ENCODE measurements around the gene HOXC6.

HOXC6 gene

GRCh38 chr12:54047964-54048303, 19.7 kb downstream of the HOXC6 start:
- Histone ChIP-seq H3K4me1 (ENCODE audit: control insufficient read depth in 5 of 5, insufficient read depth in 5 of 5, low read length in 5 of 5) (peaks cover 2 to 27% (median 26%) of the 10 kb centered on the region in 5 donors), H3K27ac (ENCODE audit: low read depth, low read length) (no peak overlapping the region), H3K27me3 (ENCODE audit: control insufficient read depth in 5 of 5, insufficient read depth in 4 of 5, low read length in 5 of 5) (peaks cover 0 to 38% (median 17%) of the 10 kb centered on the region in 5 donors), H3K9ac (ENCODE audit: low read length in 5 of 5) (no peak overlapping the region), H3K9me3 (ENCODE audit: control insufficient read depth in 5 of 5, low read length in 5 of 5) (no peaks in the 10 kb centered on the region), H3K4me3 (ENCODE audit: low read depth in 1 of 5, low read length in 5 of 5) (no peak overlapping the region), H3K36me3 (ENCODE audit: control insufficient read depth in 5 of 5, insufficient read depth in 5 of 5, low read length in 5 of 5) (no peaks in the 10 kb centered on the region)

DNA sequence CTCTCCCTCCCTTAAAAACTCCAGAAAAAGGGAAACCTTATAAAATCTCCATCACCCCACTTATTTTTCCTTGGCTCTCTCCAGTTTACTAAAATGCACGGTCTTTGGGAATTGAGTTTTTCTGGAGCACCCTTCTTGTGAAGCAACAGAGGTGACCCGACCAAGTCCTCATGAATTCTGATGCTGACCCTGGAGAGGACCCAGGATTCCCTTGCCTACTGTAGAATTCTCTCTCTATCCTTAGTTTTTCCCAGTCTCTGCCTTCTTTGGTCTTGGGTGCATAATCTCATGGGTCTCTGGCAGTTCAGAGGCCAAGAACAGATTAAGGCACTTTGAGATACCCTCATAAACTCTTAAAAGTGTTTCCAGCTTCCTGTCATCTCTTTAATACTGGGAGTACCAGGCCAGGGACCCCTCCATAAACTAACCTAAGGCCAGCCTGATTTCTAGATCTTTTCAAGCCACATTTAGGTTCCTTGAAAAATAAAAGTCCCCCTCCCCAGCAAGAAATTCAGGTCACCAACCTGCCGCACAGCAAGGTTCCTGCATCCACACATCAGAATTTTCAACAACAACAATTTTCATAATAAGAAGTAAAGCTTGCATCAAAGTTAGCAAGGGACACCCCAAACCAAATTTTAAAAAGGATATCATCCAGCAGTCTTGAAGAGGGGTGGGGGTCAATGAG, 20.3 kb downstream of the HOXC6 start:
- Histone ChIP-seq H3K9ac (ENCODE audit: low read length in 5 of 5) (no peak overlapping the region), H3K4me3 (ENCODE audit: low read depth in 1 of 5, low read length in 5 of 5) (no peak overlapping the region), H3K9me3 (ENCODE audit: control insufficient read depth in 5 of 5, low read length in 5 of 5) (no peaks in the 10 kb centered on the region), H3K36me3 (ENCODE audit: control insufficient read depth in 5 of 5, insufficient read depth in 5 of 5, low read length in 5 of 5) (no peaks in the 10 kb centered on the region), H3K27ac (ENCODE audit: low read depth, low read length) (no peak overlapping the region), H3K4me1 (ENCODE audit: control insufficient read depth in 5 of 5, insufficient read depth in 5 of 5, low read length in 5 of 5) (peaks cover 2 to 28% (median 26%) of the 10 kb centered on the region in 5 donors), H3K27me3 (ENCODE audit: control insufficient read depth in 5 of 5, insufficient read depth in 4 of 5, low read length in 5 of 5) (peaks cover 0 to 37% (median 16%) of the 10 kb centered on the region in 5 donors)

DNA sequence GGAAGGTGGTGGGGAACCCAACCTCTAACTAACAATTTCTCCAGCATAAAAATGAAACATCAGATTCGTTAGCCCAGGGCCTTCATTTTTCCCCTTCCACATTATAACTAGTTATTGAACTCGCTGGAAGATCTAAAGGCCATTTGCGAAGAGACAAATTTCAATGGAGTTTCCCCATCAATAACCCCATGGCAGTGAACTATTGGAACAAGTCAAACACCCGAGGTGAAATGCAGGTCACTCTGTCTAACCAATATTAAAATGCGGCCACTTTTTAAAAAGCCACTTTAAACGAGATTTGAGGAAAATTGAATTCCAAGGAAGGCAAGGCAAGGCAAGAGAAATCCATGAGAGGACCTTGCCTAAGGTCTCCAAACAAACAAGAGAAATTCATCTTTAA, 20.9 kb downstream of the HOXC6 start:
- Histone ChIP-seq H3K27ac (ENCODE audit: low read depth, low read length) (no peak overlapping the region), H3K4me3 (ENCODE audit: low read depth in 1 of 5, low read length in 5 of 5) (no peak overlapping the region), H3K27me3 (ENCODE audit: control insufficient read depth in 5 of 5, insufficient read depth in 4 of 5, low read length in 5 of 5) (peaks cover 0 to 37% (median 16%) of the 10 kb centered on the region in 5 donors), H3K4me1 (ENCODE audit: control insufficient read depth in 5 of 5, insufficient read depth in 5 of 5, low read length in 5 of 5) (peaks cover 2 to 28% (median 26%) of the 10 kb centered on the region in 5 donors), H3K9ac (ENCODE audit: low read length in 5 of 5) (no peak overlapping the region), H3K36me3 (ENCODE audit: control insufficient read depth in 5 of 5, insufficient read depth in 5 of 5, low read length in 5 of 5) (no peaks in the 10 kb centered on the region), H3K9me3 (ENCODE audit: control insufficient read depth in 5 of 5, low read length in 5 of 5) (no peaks in the 10 kb centered on the region)

DNA sequence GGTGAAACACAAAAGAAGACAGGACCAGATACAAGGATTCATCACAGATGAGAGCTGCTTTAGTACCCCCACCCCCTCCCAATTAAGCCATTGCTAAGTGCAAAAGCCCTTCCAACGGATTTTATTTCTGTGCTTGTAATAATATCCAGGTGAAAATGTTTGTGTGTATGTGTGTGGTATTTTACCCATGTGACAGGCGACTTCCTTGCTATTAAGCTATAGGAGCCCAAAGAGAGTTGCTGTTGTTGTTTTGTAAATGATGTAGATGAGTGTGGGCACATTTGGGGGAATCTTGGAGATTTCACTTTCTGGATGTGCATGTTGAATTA, 22.2 kb downstream of the HOXC6 start:
- no peaks in the 10 kb centered on the region for H3K36me3 ChIP-seq (ENCODE audit: control insufficient read depth in 5 of 5, insufficient read depth in 5 of 5, low read length in 5 of 5)
- H3K4me3 ChIP-seq (ENCODE audit: low read depth in 1 of 5, low read length in 5 of 5): no peak overlapping the region
- peaks cover 2 to 28% (median 26%) of the 10 kb centered on the region in 5 donors for H3K4me1 ChIP-seq (ENCODE audit: control insufficient read depth in 5 of 5, insufficient read depth in 5 of 5, low read length in 5 of 5)
- peaks cover 0 to 38% (median 19%) of the 10 kb centered on the region in 5 donors for H3K27me3 ChIP-seq (ENCODE audit: control insufficient read depth in 5 of 5, insufficient read depth in 4 of 5, low read length in 5 of 5)
- H3K9me3 ChIP-seq (ENCODE audit: control insufficient read depth in 5 of 5, low read length in 5 of 5): no peaks in the 10 kb centered on the region
- no peak overlapping the region for H3K9ac ChIP-seq (ENCODE audit: low read length in 5 of 5)
- H3K27ac ChIP-seq (ENCODE audit: low read depth, low read length): no peak overlapping the region

- Histone ChIP-seq H3K27ac (ENCODE audit: low read depth, low read length) (no peak overlapping the region), H3K27me3 (ENCODE audit: control insufficient read depth in 5 of 5, insufficient read depth in 4 of 5, low read length in 5 of 5) (peaks cover 0 to 34% (median 15%) of the 10 kb centered on the region in 5 donors), H3K9ac (ENCODE audit: low read length in 5 of 5) (peak overlapping the region in 1 of 5 donors; percentile 22), H3K36me3 (ENCODE audit: control insufficient read depth in 5 of 5, insufficient read depth in 5 of 5, low read length in 5 of 5) (no peaks in the 10 kb centered on the region), H3K4me3 (ENCODE audit: low read depth in 1 of 5, low read length in 5 of 5) (peak overlapping the region in 1 of 5 donors; percentile 44), H3K9me3 (ENCODE audit: control insufficient read depth in 5 of 5, low read length in 5 of 5) (no peaks in the 10 kb centered on the region), H3K4me1 (ENCODE audit: control insufficient read depth in 5 of 5, insufficient read depth in 5 of 5, low read length in 5 of 5) (peaks cover 2 to 28% (median 26%) of the 10 kb centered on the region in 5 donors)
Measured at GRCh38 chr12:54051026-54051842, 23.0 kb downstream of the HOXC6 start.

DNA sequence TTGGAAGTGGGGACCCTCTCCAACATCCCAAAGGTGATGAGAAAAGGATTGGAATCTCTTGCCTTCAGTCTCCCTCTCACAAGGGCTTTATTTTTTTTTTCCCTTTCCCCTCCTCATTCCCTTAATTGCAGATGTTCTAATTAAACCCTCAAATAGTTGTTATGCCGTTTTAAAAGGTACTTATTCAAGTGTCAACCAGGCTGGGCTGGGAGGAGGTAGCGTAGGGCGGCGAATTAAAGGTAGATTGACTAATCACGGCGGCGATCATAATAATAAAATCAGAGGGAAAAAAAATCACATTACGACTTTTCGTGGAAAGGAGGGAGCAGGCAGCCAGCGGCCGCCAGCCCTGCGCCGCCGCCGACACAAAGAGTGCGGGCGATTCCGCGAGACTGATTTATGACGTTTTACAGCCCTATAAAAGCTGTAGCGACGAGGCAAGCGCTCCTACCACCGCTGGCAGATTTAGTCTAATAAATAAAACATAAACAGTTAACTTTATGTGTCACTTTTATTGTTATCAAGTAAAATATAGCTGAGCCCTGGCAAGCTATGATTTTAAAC, 23.7 kb downstream of the HOXC6 start:
- Histone ChIP-seq H3K27ac (ENCODE audit: low read depth, low read length) (peak overlapping the region; percentile 23), H3K4me3 (ENCODE audit: low read depth in 1 of 5, low read length in 5 of 5) (peak overlapping the region; percentile 2 to 49 (median 44)), H3K9ac (ENCODE audit: low read length in 5 of 5) (peak overlapping the region in 1 of 5 donors; percentile 59), H3K4me1 (ENCODE audit: control insufficient read depth in 5 of 5, insufficient read depth in 5 of 5, low read length in 5 of 5) (peaks cover 2 to 28% (median 23%) of the 10 kb centered on the region in 5 donors), H3K9me3 (ENCODE audit: control insufficient read depth in 5 of 5, low read length in 5 of 5) (no peaks in the 10 kb centered on the region), H3K27me3 (ENCODE audit: control insufficient read depth in 5 of 5, insufficient read depth in 4 of 5, low read length in 5 of 5) (peaks cover 0 to 30% (median 11%) of the 10 kb centered on the region in 5 donors), H3K36me3 (ENCODE audit: control insufficient read depth in 5 of 5, insufficient read depth in 5 of 5, low read length in 5 of 5) (no peaks in the 10 kb centered on the region)

- H3K27me3 ChIP-seq (ENCODE audit: control insufficient read depth in 5 of 5, insufficient read depth in 4 of 5, low read length in 5 of 5): peaks cover 0 to 24% (median 11%) of the 10 kb centered on the region in 5 donors
Measured at GRCh38 chr12:54052438-54053002, 24.3 kb downstream of the HOXC6 start.

DNA sequence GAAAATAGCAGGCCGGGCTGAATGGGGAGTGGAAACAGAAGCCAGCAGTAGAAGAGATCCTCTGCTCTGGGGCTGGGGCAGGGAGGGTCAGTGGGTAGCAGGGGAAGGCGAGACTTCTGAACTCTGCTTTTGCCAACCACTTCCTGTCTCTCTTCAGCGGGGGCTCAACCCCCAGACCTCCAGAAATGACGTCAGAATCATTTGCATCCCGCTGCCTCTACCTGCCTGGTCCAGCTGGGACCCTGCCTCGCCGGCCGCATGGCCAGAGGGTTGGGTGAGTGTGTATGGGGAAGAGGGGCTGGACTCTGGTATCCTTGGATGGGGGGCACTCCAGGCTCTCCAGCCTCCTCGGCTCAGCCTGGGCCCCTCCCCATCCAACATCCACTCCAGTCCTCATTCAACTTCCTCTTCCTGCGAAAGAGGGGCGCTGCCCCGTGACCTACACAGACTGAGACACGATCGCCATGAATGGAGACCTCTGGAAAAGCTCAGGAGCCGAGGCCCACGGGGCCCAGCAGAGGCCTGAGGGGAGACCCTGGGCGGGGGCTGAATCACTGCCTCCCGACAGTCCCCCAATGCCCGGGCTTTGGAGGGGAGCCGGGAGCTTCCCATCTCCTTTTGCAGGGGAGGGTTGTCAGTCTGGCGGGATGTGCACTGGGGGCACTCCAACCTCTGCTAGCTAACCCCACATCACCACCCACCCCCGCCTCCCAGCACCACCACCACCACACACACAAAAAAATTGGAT, 24.9 kb downstream of the HOXC6 start:
- H3K9me3 ChIP-seq (ENCODE audit: control insufficient read depth in 5 of 5, low read length in 5 of 5): no peaks in the 10 kb centered on the region
- H3K4me3 ChIP-seq (ENCODE audit: low read depth in 1 of 5, low read length in 5 of 5): peak overlapping the region; percentile 29 to 44 (median 31)
- no peaks in the 10 kb centered on the region for H3K36me3 ChIP-seq (ENCODE audit: control insufficient read depth in 5 of 5, insufficient read depth in 5 of 5, low read length in 5 of 5)
- H3K27me3 ChIP-seq (ENCODE audit: control insufficient read depth in 5 of 5, insufficient read depth in 4 of 5, low read length in 5 of 5): peaks cover 0 to 27% (median 8%) of the 10 kb centered on the region in 5 donors
- H3K4me1 ChIP-seq (ENCODE audit: control insufficient read depth in 5 of 5, insufficient read depth in 5 of 5, low read length in 5 of 5): peaks cover 2 to 28% (median 23%) of the 10 kb centered on the region in 5 donors
- H3K27ac ChIP-seq (ENCODE audit: low read depth, low read length): no peak overlapping the region
- peak overlapping the region in 1 of 5 donors; percentile 2 for H3K9ac ChIP-seq (ENCODE audit: low read length in 5 of 5)

More at GRCh38 chr12:54052438-54053002, 24.3 kb downstream of the HOXC6 start:
- peaks cover 2 to 28% (median 23%) of the 10 kb centered on the region in 5 donors for H3K4me1 ChIP-seq (ENCODE audit: control insufficient read depth in 5 of 5, insufficient read depth in 5 of 5, low read length in 5 of 5)
- H3K27ac ChIP-seq (ENCODE audit: low read depth, low read length): peak overlapping the region; percentile 23
- H3K4me3 ChIP-seq (ENCODE audit: low read depth in 1 of 5, low read length in 5 of 5): peak overlapping the region; percentile 2 to 49 (median 44)
- H3K9ac ChIP-seq (ENCODE audit: low read length in 5 of 5): peak overlapping the region in 1 of 5 donors; percentile 59
- H3K9me3 ChIP-seq (ENCODE audit: control insufficient read depth in 5 of 5, low read length in 5 of 5): no peaks in the 10 kb centered on the region
- no peaks in the 10 kb centered on the region for H3K36me3 ChIP-seq (ENCODE audit: control insufficient read depth in 5 of 5, insufficient read depth in 5 of 5, low read length in 5 of 5)
